Lower leg skin (tissue), 3 donors: ENCODE results near the gene ANXA6.

ENCODE experiments used
- POLR2A ChIP-seq, 2 donors: fragments of 450-650 bp; IDR thresholded peaks; one replicate each; pipeline ENCODE4 v1.6.1; 2016 to 2017; ENCODE audit warnings: antibody characterized with exemption in 2 of 2, mild to moderate bottlenecking in 1 of 2, moderate library complexity in 1 of 2
- TF ChIP-seq, protein P1 (sequence below), 3 donors: fragments of 450-650 bp; IDR thresholded peaks; one replicate each; pipeline ENCODE4 v1.5.1; 2016; ENCODE audit warnings: antibody characterized with exemption in 3 of 3, mild to moderate bottlenecking in 3 of 3, moderate library complexity in 2 of 3

DNA sequence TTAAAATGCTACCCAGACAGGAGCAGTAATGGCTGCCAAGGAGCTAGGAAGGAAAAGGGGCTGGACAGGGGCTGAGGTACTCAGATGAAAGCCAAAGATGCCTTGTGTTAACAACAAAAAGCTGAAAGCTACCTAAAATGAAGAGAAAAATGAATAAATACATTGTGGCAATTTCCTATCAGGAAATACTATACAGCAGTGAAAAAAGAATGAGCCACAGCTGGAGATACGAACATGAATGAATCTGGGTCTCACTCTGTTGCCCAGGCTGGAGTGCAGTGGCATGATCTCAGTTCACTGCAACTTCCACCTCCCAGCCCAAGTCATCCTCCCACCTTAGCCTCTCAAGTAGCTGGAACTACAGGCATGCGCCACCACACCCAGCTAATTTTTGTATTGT lies 83.0 kb downstream of the ANXA6 start:
- TF ChIP-seq, protein P1, sequence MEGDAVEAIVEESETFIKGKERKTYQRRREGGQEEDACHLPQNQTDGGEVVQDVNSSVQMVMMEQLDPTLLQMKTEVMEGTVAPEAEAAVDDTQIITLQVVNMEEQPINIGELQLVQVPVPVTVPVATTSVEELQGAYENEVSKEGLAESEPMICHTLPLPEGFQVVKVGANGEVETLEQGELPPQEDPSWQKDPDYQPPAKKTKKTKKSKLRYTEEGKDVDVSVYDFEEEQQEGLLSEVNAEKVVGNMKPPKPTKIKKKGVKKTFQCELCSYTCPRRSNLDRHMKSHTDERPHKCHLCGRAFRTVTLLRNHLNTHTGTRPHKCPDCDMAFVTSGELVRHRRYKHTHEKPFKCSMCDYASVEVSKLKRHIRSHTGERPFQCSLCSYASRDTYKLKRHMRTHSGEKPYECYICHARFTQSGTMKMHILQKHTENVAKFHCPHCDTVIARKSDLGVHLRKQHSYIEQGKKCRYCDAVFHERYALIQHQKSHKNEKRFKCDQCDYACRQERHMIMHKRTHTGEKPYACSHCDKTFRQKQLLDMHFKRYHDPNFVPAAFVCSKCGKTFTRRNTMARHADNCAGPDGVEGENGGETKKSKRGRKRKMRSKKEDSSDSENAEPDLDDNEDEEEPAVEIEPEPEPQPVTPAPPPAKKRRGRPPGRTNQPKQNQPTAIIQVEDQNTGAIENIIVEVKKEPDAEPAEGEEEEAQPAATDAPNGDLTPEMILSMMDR (IDR thresholded peaks at IDR 0.05), result no peak
- no peak for TF ChIP-seq POLR2A (IDR thresholded peaks at IDR 0.05)
